GM04503 (cell line): ENCODE results near the gene PRAF2.

ENCODE experiments used
- DNase-seq: peaks from one replicate; pipeline ENCODE4 v3.0.0-alpha.2; 2012; ENCODE audit warnings: low read depth

The PRAF2 gene

GRCh38 chrX:49042581-49043219 is 31.1 kb downstream of the PRAF2 start:
- no peak for DNase-seq

GRCh38 chrX:49041744-49042580 is 31.8 kb downstream of the PRAF2 start:
- DNase-seq = no peak

DNA sequence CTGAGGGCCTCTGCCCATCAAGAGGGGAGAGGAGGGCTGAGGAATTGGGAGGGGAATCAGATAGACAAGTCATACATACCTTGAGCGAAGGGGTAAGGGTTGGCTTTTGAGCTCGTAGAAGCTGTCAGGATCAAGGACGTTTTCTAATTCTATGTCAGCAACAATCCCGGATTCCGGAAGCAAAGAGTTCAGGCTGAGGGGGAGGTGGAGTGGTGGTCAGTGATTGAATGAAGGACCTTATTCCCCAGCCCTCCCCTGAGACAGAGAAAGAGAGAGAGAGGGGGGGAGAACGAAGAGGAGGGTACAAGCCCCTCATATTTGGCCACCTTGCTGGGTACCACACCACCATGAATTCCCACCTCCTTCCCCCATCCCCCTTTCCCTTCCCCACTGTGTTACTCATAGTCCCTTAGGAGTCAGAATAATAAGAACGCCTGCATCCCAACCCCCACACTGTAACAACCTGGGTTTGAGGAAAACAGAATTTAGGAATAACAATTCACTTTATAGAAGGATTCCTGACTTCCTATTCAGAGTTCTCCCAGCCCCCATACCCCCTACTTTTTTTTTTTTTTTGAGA is 33.3 kb downstream of the PRAF2 start:
- no peak for DNase-seq

DNA sequence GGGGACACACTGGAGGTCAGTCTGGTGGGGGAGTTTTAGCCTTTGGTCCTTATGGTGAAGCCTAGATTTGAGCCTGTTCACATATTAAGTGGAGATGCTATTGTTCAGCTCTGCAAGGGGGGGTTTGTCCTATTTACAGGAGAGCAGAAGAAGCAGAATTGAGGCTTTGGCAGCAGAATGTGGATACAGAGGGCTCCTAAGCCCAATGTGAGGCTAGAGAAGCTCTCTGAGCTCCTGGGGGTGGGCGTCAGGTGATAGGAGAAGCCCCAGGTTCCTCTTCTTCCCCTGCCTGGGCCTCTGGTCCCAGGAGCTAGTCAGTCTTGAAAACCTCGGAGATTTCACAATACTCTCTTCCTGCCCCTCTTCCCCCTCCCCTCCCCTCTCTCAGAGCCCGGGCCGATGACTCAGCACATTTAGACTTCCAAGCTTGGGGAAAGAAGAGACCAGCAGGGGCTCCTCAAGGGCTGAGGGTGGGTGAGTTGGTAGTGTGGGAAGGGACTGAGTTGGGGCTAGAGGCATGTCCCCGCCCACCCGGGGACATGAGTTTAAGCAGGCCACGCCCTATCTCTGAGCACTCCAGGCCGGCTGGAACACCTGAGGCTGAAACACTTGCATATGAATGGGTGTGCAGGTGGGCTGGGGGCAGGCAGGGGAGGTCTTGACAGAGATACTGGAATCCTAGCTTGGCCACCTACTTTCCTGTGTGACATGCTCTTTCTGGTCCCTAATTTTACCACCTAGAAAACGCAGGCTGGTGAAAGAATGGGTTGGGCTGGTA is 34.0 kb downstream of the PRAF2 start:
- DNase-seq = peak; percentile 69

- DNase-seq = no peak
These were observed 35.8 kb downstream of the PRAF2 start for GRCh38 chrX:49037883-49038475.

- no peak for DNase-seq
These were observed 43.5 kb downstream of the PRAF2 start for GRCh38 chrX:49030283-49030682.

DNA sequence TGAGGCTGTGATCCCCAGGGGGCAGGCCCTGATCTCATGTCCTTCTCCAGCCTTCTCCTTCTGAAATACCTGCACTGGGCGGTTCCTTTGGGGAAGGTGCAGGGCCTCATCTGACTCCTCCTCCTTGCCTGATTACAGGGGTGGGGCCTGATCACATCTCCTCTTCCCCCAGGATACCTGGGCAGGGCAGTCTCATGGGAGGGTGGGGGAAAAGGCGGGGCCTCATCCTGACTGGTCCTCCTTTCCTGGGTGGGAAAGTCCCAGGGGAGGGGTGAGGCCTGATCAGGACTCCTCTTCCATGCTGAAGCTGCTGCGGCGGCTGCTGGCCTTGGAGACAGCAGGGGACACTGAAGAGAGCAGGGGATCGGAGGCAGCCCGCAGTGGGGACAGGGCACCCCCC is 43.9 kb downstream of the PRAF2 start:
- no peak for DNase-seq
